Gastrocnemius medialis (tissue), 4 donors: ENCODE data around the gene FAM210A.

ENCODE experiments used
- CTCF ChIP-seq, 5 experiments: fragments of 450-650 bp in 3 of 5; fragments of 200-600 bp in 2 of 5; sonication (generic) in 2 of 5; IDR thresholded peaks in 4 of 5; conservative IDR thresholded peaks in 1 of 5; 1 replicate in 4 of 5; 2 replicates in 1 of 5; pipeline ENCODE4 v1.5.1; 2016 to 2019; ENCODE audit warnings: antibody characterized with exemption in 5 of 5, mild to moderate bottlenecking in 3 of 5, moderate library complexity in 3 of 5
- POLR2A ChIP-seq, 2 donors: fragments of 450-650 bp; IDR thresholded peaks; one replicate each; pipeline ENCODE4 v1.6.1; 2017; ENCODE audit warnings: antibody characterized with exemption in 2 of 2, mild to moderate bottlenecking in 2 of 2, moderate library complexity in 2 of 2

GRCh38 chr18:13700153-13700552, 26.2 kb downstream of the FAM210A start:
- TF ChIP-seq POLR2A (IDR thresholded peaks at IDR 0.05) (no peak), CTCF (IDR thresholded peaks at IDR 0.05 in 4 of 5, conservative IDR thresholded peaks at IDR 0.05 in 1 of 5) (no peak)
